ENCODE results near the gene SBF2. TPM values are rescaled to one million over a fixed set of nuclear protein-coding genes. Genes with fewer than 3 reads are reported as not detected.

Gene SBF2
- total and polyA plus RNA-seq, 2 of the 13 experiments (the other 11 are each of a cell fraction or from before 2014, with no cell fraction given), result 24.0 to 45.8 TPM

- FAIRE-seq (no peak), DNase-seq (ENCODE audit: low spot score) (no peak), ATAC-seq (no peak)
- Histone ChIP-seq H3K4me2 (ENCODE audit: low read depth, low read length) (no peak overlapping the region), H3K27me3 (ENCODE audit: control insufficient read depth in 1 of 2, insufficient read depth in 2 of 2, low read length in 2 of 2) (no peaks in the 10 kb centered on the region), H3K4me3 (replicated peaks in 1 of 3; ENCODE audit: insufficient read depth in 1 of 3, low read depth in 2 of 3, low read length in 3 of 3) (no peak overlapping the region), H3K9ac (ENCODE audit: insufficient read depth, low read depth, low read length) (no peak overlapping the region), H3K4me1 (ENCODE audit: insufficient read depth, low read length) (peaks cover 11% of the 10 kb centered on the region), H3K27ac (ENCODE audit: extremely low read length, insufficient read depth, low read length) (no peak overlapping the region), H3K79me2 (ENCODE audit: insufficient read depth, low read length) (peaks cover 11% of the 10 kb centered on the region), H3K9me3 (ENCODE audit: low read length) (peaks cover 12% of the 10 kb centered on the region; the same call in 1 of the 2 replicates), H2AFZ (ENCODE audit: low read length) (no peak overlapping the region), H4K20me1 (ENCODE audit: insufficient read depth, low read length) (no peaks in the 10 kb centered on the region; the same call in 1 of the 2 replicates), H3K36me3 (replicated peaks in 1 of 2; ENCODE audit: control insufficient read depth in 1 of 2, insufficient read depth in 2 of 2, low read length in 2 of 2) (no peaks in the 10 kb centered on the region)
- TF ChIP-seq ZNF574 (CRISPR knock-in tag; IDR thresholded peaks at IDR 0.05) (no peak), NFIC (IDR thresholded peaks at IDR 0.05; ENCODE audit: low read length) (no peak), SETDB1 (CRISPR knock-in tag; IDR thresholded peaks at IDR 0.05; ENCODE audit: borderline replicate concordance) (no peak), ZNF557 (CRISPR knock-in tag; IDR thresholded peaks at IDR 0.05) (no peak), BATF2 (CRISPR knock-in tag; IDR thresholded peaks at IDR 0.05) (no peak), THRA (CRISPR knock-in tag; IDR thresholded peaks at IDR 0.05; ENCODE audit: borderline replicate concordance) (no peak), NAIF1 (CRISPR knock-in tag; IDR thresholded peaks at IDR 0.05; ENCODE audit: borderline replicate concordance) (no peak), ZNF224 (CRISPR knock-in tag; IDR thresholded peaks at IDR 0.05) (no peak), NKX3-1 (CRISPR knock-in tag; IDR thresholded peaks at IDR 0.05) (no peak), HMGXB3 (CRISPR knock-in tag; IDR thresholded peaks at IDR 0.05; ENCODE audit: borderline replicate concordance) (no peak), ZNF639 (CRISPR knock-in tag; conservative IDR thresholded peaks at IDR 0.05) (no peak), ZNF33A (CRISPR knock-in tag; IDR thresholded peaks at IDR 0.05; ENCODE audit: borderline replicate concordance) (no peak)
- ChIA-PET CTCF (ENCODE audit: low intra/inter-chr PET ratio, low total read pairs) (no interaction called here), POLR2A (no interaction called here)
- in situ Hi-C loops (cut with HindIII; ENCODE audit: extremely low pct_ligation_motif_present, low pct_unique_long_range_greater_than_20kb), result no loop called here
- 93% methylated on average over 1 of the region's 1 CpG for WGBS (ENCODE audit: low lambda C conversion rate)
- no TSS peak for BruUV-seq (replicated peaks)
- intact Hi-C loops (cut with micrococcal nuclease; ENCODE audit: unreplicated experiment), result no loop called here
These were observed 92.7 kb downstream of the SBF2 start for GRCh38 chr11:10201343-10201742.
